ENCODE data around the gene BHLHE23. TPM values are rescaled to one million over a fixed set of nuclear protein-coding genes. Genes with fewer than 3 reads are reported as not detected.

The BHLHE23 gene
- total and polyA plus RNA-seq, 11 donors, result not detected

DNA sequence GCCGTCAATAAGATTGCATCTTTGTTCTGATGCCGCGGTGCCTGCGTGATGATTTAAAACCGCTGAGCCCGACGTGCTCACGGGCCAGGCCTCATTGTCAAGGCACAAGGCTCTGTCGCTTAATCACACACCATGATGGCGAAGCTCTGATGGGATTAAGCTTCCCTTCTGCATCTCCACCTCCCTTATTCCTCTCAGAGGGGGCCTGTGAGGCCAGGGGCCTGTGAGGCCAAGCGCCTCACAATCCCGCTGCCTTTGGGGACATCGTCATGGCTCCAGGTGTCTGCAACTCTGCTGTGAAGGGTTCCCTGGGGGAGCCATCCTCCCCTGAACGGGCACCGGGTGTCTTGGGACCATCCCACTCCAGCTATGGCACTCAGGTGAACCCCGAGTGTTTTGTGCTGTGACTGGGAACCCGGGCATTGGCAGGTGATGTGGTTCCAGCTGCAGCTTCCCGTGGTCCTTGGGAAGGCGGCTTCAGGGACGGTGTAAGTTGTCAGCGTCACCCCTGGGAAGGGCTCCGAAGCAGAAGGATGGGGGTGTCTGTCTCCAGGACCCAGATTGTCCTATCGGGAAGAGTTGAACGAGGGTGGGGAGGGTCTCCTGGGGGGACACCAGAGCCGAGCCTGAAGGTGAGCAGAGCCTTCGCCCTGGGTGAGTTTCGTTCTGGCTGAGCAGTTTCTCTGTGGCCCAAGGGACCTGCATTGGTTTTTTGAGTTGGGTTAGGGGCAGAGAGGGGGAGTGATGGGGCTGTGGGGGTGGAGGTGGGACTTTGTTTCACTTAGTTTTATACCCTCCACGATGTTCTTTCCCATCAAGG, 18.0 kb upstream of the BHLHE23 start:
- peaks cover 13 to 91% (median 66%) of the 10 kb centered on the region in 9 donors for H3K27me3 ChIP-seq
- peak in 1 of 5 donors; percentile 29 for DNase-seq

DNA sequence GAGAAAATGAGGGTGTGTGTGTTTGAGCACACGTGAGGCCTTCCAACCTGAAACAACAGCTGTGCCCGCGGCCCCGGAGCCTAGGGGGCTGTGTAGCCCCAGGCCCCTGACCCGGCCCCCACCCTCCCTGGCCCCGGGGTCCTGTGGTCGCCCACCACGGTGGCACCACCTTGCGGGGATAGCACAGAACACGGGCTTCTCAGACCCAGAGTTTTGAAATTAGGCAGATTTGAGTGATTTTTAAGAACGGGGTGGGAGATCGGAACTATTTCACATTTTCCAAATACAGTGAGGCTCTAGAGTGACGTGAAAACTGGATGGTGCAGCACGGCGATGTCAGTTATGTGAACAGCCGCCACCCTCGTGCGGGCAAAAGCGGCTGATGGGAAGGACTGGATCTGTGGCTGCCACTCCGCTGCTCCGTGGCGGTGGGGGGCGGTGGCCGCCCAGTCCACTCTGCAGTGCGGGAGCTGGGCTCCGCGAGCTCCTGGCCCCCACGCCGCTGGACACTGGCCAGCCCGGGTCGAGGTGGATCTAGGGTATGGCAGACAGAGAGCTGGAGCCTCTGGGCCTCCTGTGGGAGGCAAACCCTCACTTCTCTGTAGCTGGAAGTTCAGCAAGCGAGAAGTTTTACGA, 17.3 kb upstream of the BHLHE23 start:
- TF ChIP-seq, protein P1, sequence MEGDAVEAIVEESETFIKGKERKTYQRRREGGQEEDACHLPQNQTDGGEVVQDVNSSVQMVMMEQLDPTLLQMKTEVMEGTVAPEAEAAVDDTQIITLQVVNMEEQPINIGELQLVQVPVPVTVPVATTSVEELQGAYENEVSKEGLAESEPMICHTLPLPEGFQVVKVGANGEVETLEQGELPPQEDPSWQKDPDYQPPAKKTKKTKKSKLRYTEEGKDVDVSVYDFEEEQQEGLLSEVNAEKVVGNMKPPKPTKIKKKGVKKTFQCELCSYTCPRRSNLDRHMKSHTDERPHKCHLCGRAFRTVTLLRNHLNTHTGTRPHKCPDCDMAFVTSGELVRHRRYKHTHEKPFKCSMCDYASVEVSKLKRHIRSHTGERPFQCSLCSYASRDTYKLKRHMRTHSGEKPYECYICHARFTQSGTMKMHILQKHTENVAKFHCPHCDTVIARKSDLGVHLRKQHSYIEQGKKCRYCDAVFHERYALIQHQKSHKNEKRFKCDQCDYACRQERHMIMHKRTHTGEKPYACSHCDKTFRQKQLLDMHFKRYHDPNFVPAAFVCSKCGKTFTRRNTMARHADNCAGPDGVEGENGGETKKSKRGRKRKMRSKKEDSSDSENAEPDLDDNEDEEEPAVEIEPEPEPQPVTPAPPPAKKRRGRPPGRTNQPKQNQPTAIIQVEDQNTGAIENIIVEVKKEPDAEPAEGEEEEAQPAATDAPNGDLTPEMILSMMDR (IDR thresholded peaks at IDR 0.05), result no peak
- TF ChIP-seq POLR2A (IDR thresholded peaks at IDR 0.05), result no peak
- peaks cover 0 to 15% (median 0%) of the 10 kb centered on the region in 12 donors for H3K9me3 ChIP-seq
- ATAC-seq (no peak), DNase-seq (no peak)
- intact Hi-C loops (cut with DNase I), result no loop called here
- 82 to 89% (median 88%) methylated on average over 23 to 33 of the region's 33 CpGs for WGBS, 4 donors
- no peak overlapping the region for H3K27ac ChIP-seq
- H3K27me3 ChIP-seq, result peaks cover 13 to 87% (median 59%) of the 10 kb centered on the region in 9 donors
- H3K4me3 ChIP-seq, result no peak overlapping the region
- peaks cover 0 to 8% (median 0%) of the 10 kb centered on the region in 12 donors for H3K4me1 ChIP-seq
- no peaks in the 10 kb centered on the region for H3K36me3 ChIP-seq

More for the DNA sequence above, 18.0 kb upstream of the BHLHE23 start:
- ATAC-seq, result no peak
- Histone ChIP-seq H3K4me3 (no peak overlapping the region), H3K27ac (no peak overlapping the region), H3K36me3 (no peaks in the 10 kb centered on the region), H3K4me1 (peaks cover 0 to 8% (median 0%) of the 10 kb centered on the region in 12 donors), H3K9me3 (peaks cover 0 to 13% (median 0%) of the 10 kb centered on the region in 12 donors)
- intact Hi-C loops (cut with DNase I), result no loop called here
- WGBS, 4 donors, result 74 to 83% (median 76%) methylated on average over 27 to 28 of the region's 28 CpGs
- TF ChIP-seq, protein P1 (IDR thresholded peaks at IDR 0.05), result no peak
- no peak for TF ChIP-seq POLR2A (IDR thresholded peaks at IDR 0.05)

DNA sequence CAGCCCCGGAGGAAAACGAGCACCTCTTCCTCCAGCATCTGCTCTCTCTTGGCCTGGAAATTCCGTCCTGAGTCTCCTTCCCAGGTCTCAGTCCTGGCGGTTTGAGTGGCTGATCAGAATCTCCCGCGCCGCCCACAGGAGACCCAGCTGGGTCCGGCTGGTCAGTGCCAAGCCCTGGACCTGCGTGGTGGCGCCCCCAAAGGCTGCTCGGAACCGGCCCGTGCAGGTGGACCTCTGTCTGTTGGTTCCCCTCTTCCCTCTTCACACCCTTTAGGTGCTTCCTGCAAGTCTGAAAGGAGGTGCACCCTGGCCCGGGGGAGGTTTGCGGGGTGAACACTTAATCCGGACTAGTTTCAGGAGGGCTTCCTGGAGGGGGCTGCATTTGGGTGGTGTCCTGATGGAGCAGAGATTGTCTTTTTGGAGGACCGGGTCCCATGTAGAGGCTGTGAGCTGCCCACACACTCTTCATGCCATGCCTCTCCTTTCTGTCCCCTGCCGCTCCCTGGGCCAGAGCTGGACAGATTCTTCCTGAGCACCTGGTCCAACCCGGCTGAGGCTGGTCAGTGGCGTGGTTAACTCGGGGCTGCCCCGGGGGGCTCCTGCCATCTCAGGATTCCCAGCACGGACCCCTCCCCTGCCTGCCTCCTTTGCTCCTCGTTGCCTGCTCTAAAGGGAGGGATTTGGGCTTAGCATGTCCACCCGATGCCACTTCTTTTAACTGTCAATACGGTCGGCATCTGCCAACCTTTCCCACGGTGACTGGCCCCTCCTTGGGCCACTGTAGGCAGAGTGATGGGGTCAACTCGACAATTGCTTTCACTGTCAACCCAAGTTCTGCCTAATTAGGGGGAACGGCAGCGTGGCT, 16.5 kb upstream of the BHLHE23 start:
- DNase-seq, result peak in 1 of 5 donors; percentile 41
- no peak overlapping the region for H3K27ac ChIP-seq
- peaks cover 0 to 8% (median 0%) of the 10 kb centered on the region in 12 donors for H3K4me1 ChIP-seq
- intact Hi-C loops (cut with DNase I), result no loop called here
- H3K27me3 ChIP-seq, result peaks cover 13 to 84% (median 55%) of the 10 kb centered on the region in 9 donors
- H3K9me3 ChIP-seq, result peaks cover 0 to 15% (median 0%) of the 10 kb centered on the region in 12 donors
- ATAC-seq, result no peak
- WGBS, 4 donors, result 70 to 75% (median 73%) methylated on average over 19 to 31 of the region's 31 CpGs
- no peak overlapping the region for H3K4me3 ChIP-seq
- H3K36me3 ChIP-seq, result no peaks in the 10 kb centered on the region
- TF ChIP-seq, protein P1 (IDR thresholded peaks at IDR 0.05), result no peak
- TF ChIP-seq POLR2A (IDR thresholded peaks at IDR 0.05), result no peak

All from heart left ventricle (tissue), 16 donors.